Sigmoid colon (tissue), 7 donors: ENCODE results near the gene OPRM1. TPM values are rescaled to one million over a fixed set of nuclear protein-coding genes. Genes with fewer than 3 reads are reported as not detected.

Source experiments
- DNase-seq: peaks from one replicate; pipeline ENCODE4 v3.0.0-alpha.2; 2019
- H3K27ac ChIP-seq, 4 donors: fragments of 200-600 bp; sonication (generic); one replicate each; pipeline ENCODE4 v1.5.1; 2016 to 2019; ENCODE audit warnings: mild to moderate bottlenecking in 1 of 4
- H3K27me3 ChIP-seq, 3 donors: fragments of 200-600 bp; sonication (generic); one replicate each; pipeline ENCODE4 v1.5.1; 2019; ENCODE audit warnings: mild to moderate bottlenecking in 1 of 3
- H3K36me3 ChIP-seq, 4 donors: fragments of 200-600 bp; sonication (generic); one replicate each; pipeline ENCODE4 v1.5.1; 2016 to 2019
- H3K4me1 ChIP-seq, 4 donors: fragments of 200-600 bp; sonication (generic); one replicate each; pipeline ENCODE4 v1.5.1; 2017 to 2019
- H3K4me3 ChIP-seq, 4 donors: fragments of 200-600 bp; sonication (generic); one replicate each; pipeline ENCODE4 v1.5.1; 2017 to 2019; ENCODE audit warnings: mild to moderate bottlenecking in 2 of 4, moderate library complexity in 1 of 4
- H3K9me3 ChIP-seq, 4 donors: fragments of 200-600 bp in 3 of 4; sonication (generic) in 3 of 4; one replicate each; pipeline versions ENCODE4 v1.5.1 to v1.6.1; 2013 to 2019
- EP300 ChIP-seq, 4 donors: sonication (generic); formaldehyde crosslinking; IDR thresholded peaks; one replicate each; pipeline ENCODE4 v1.6.1; 2017; ENCODE audit warnings: antibody characterized with exemption in 4 of 4
- POLR2A ChIP-seq, 2 donors: fragments of 450-650 bp; IDR thresholded peaks; one replicate each; pipeline ENCODE4 v1.6.1; 2016; ENCODE audit warnings: antibody characterized with exemption in 2 of 2, mild to moderate bottlenecking in 2 of 2, moderate library complexity in 2 of 2
- POLR2AphosphoS5 ChIP-seq, 4 donors: sonication (generic); formaldehyde crosslinking; IDR thresholded peaks; one replicate each; pipeline ENCODE4 v1.6.1; 2017; ENCODE audit warnings: antibody characterized with exemption in 4 of 4
- WGBS, 2 donors: extraction: QIAGEN DNeasy Blood & Tissue Kit; methylation state at CpG; one replicate each; pipeline ENCODE4 v1.1.7; 2013; 5-methylcytosine and 5-hydroxymethylcytosine counted together
- intact Hi-C: fragments of 100-400 bp; cut with DNase I; formaldehyde crosslinking; loops from one replicate; pipeline ENCODE4 v1.15.1; 2023
- polyA plus RNA-seq, 3 donors: library from polyadenylated mRNA; stranded (reverse); fragments of 200-250 nt; gene quantifications; one replicate each; pipeline ENCODE4 v1.2.3, GENCODE V29; 2013
- total RNA-seq, 4 donors: library from RNA; depleted of rRNA; stranded (reverse); fragments of >200 nt; gene quantifications; one replicate each; pipeline ENCODE4 v1.1.0, GENCODE V29; 2016
- TF ChIP-seq, protein P1 (sequence below), 4 experiments: fragments of 450-650 bp in 3 of 4; fragments of 200-600 bp in 1 of 4; IDR thresholded peaks; one replicate each; pipeline ENCODE4 v1.5.1; 2016 to 2019; ENCODE audit warnings: antibody characterized with exemption in 4 of 4, mild to moderate bottlenecking in 3 of 4, moderate library complexity in 2 of 4
- donor health status: healthy with polysubstance abuse.
- donor health status: Bipolar disorder and iron deficiency.
- donor health status: healthy.

Gene OPRM1
- total and polyA plus RNA-seq, 7 donors = 0.19 to 3.3 (median 0.49) TPM; not detected in 2

DNA sequence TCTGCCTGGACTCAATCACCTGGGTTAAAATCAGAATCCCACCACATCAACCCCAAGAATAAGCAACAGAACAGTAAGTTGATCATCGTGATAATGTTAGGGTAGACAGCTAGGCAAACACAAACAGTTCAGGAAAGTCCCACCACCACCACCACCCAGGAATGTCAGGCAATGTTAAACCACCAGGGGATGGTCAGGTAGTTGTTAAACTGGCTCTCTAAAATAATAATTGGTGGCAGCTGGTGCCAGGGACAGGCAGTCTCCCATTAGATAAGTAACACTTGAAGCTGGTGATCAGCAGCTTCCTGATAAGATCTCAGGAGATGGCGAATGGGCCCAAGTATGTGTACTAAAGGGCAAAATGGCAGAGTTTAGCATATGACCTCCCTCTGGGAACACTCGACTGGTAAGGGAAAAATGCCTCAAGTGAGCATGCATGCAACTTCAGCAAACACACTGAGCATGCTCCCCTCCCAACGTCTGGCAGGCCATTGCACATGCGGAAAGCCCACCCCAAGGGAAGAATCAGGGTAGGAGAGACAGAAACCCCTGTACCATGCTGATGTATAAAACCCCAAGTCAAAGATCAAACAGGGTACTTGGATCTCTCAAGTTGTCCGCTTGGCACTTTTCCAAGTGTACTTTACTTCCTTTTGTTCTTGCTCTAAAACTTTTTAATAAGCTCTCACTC lies 250.9 kb downstream of the OPRM1 start:
- intact Hi-C loops = loop anchor here (10.0 kb wide), 1 partner anchor 245 kb away; no protein-coding TSS in a partner anchor
- Histone ChIP-seq H3K36me3 (no peaks in the 10 kb centered on the region), H3K27me3 (no peaks in the 10 kb centered on the region), H3K27ac (no peak overlapping the region), H3K4me3 (no peak overlapping the region), H3K4me1 (no peaks in the 10 kb centered on the region), H3K9me3 (no peaks in the 10 kb centered on the region)
- no peak for DNase-seq
- TF ChIP-seq EP300 (IDR thresholded peaks at IDR 0.05) = no peak
- TF ChIP-seq, protein P1, sequence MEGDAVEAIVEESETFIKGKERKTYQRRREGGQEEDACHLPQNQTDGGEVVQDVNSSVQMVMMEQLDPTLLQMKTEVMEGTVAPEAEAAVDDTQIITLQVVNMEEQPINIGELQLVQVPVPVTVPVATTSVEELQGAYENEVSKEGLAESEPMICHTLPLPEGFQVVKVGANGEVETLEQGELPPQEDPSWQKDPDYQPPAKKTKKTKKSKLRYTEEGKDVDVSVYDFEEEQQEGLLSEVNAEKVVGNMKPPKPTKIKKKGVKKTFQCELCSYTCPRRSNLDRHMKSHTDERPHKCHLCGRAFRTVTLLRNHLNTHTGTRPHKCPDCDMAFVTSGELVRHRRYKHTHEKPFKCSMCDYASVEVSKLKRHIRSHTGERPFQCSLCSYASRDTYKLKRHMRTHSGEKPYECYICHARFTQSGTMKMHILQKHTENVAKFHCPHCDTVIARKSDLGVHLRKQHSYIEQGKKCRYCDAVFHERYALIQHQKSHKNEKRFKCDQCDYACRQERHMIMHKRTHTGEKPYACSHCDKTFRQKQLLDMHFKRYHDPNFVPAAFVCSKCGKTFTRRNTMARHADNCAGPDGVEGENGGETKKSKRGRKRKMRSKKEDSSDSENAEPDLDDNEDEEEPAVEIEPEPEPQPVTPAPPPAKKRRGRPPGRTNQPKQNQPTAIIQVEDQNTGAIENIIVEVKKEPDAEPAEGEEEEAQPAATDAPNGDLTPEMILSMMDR (IDR thresholded peaks at IDR 0.05) = no peak
- no peak for TF ChIP-seq POLR2A (IDR thresholded peaks at IDR 0.05)
- no peak for TF ChIP-seq POLR2AphosphoS5 (IDR thresholded peaks at IDR 0.05)
- 93 to 94% methylated on average over 6 of the region's 6 CpGs for WGBS, 2 donors

GRCh38 chr6:154292066-154292465 lies 253.0 kb downstream of the OPRM1 start:
- intact Hi-C loops = no loop called here

DNA sequence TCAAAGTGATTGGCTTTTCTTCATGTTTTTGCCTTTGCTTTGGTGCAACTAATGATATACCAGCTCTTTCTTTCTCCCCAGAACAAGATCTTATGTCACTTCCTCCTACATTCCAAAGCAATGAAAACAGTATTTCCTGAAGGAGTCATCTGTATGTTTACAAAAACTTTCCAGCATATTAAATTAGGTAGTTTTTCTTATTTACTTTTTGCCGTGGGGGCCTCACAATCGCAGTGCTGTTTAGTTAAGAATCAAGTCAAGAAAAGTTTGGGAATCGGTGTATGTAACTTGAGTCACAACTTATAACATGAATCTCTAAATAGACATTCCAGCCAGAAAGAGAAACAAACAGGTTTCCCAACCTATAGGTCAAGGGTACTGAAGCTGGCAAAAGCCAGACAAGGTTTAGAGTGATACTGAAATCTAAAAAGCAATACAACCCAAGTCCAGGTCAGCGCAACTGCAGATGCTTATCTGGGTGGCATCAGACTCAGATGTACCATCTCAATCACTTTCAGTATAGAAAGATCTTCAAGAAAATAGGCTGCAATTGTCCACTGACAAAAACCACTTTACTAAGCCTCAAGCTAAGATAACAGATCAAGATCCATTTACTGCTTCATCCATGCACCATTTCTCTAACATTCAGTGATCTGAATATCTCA lies 253.9 kb downstream of the OPRM1 start:
- Histone ChIP-seq H3K9me3 (no peaks in the 10 kb centered on the region), H3K27ac (no peak overlapping the region), H3K4me1 (peaks cover 0 to 9% (median 3%) of the 10 kb centered on the region in 4 donors), H3K36me3 (no peaks in the 10 kb centered on the region), H3K27me3 (no peaks in the 10 kb centered on the region), H3K4me3 (no peak overlapping the region)
- 38 to 66% methylated on average over 4 of the region's 4 CpGs for WGBS, 2 donors
- TF ChIP-seq POLR2AphosphoS5 (IDR thresholded peaks at IDR 0.05) (no peak), POLR2A (IDR thresholded peaks at IDR 0.05) (no peak), EP300 (IDR thresholded peaks at IDR 0.05) (no peak)
- TF ChIP-seq, protein P1 (IDR thresholded peaks at IDR 0.05) = no peak
- DNase-seq = no peak
- intact Hi-C loops = no loop called here

More at GRCh38 chr6:154292066-154292465, 253.0 kb downstream of the OPRM1 start:
- TF ChIP-seq POLR2AphosphoS5 (IDR thresholded peaks at IDR 0.05) (no peak), EP300 (IDR thresholded peaks at IDR 0.05) (no peak), POLR2A (IDR thresholded peaks at IDR 0.05) (no peak)
- TF ChIP-seq, protein P1 (IDR thresholded peaks at IDR 0.05) = no peak
- Histone ChIP-seq H3K4me1 (peaks cover 0 to under 1% (median 0%) of the 10 kb centered on the region in 4 donors), H3K27me3 (no peaks in the 10 kb centered on the region), H3K4me3 (no peak overlapping the region), H3K27ac (no peak overlapping the region), H3K9me3 (no peaks in the 10 kb centered on the region), H3K36me3 (no peaks in the 10 kb centered on the region)
- DNase-seq = no peak
- WGBS, 2 donors = 66 to 81% methylated on average over 3 of the region's 3 CpGs

DNA sequence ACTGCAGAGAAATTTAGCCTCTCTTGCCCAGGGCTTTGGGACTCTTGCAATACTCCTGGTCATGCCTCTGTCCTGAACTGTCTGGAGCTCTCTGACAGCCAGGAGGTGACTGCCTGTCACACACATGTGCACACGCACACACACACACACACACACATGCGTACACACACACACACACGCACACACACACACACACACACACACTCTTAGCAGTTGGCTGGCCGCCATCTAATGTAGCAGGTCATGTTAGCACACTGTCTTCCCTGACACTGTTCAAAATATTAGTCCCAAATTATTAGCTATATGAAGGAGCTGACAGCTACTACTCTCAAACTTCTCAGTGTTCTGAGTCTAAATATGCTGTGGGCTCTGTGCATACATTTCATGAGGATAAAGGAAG lies 256.7 kb downstream of the OPRM1 start:
- Histone ChIP-seq H3K4me3 (no peak overlapping the region), H3K36me3 (no peaks in the 10 kb centered on the region), H3K27ac (no peak overlapping the region), H3K4me1 (peaks cover 0 to 11% (median 5%) of the 10 kb centered on the region in 4 donors), H3K9me3 (no peaks in the 10 kb centered on the region), H3K27me3 (no peaks in the 10 kb centered on the region)
- 67 to 79% methylated on average over 4 of the region's 4 CpGs for WGBS, 2 donors
- intact Hi-C loops = no loop called here
- TF ChIP-seq, protein P1 (IDR thresholded peaks at IDR 0.05) = no peak
- no peak for TF ChIP-seq POLR2A (IDR thresholded peaks at IDR 0.05)
- no peak for TF ChIP-seq POLR2AphosphoS5 (IDR thresholded peaks at IDR 0.05)
- TF ChIP-seq EP300 (IDR thresholded peaks at IDR 0.05) = no peak
- no peak for DNase-seq
